ENCODE results near the gene FAM163B.

FAM163B gene

GRCh38 chr9:133538851-133539833 is 70.0 kb downstream of the FAM163B start:
- no peak for DNase-seq (ENCODE audit: low spot score)
- no peak for TF ChIP-seq CTCF (IDR thresholded peaks at IDR 0.05; ENCODE audit: extremely low read depth, missing control alignments)

GRCh38 chr9:133538176-133538575 is 71.0 kb downstream of the FAM163B start:
- DNase-seq (ENCODE audit: low spot score) = no peak
- TF ChIP-seq CTCF (IDR thresholded peaks at IDR 0.05; ENCODE audit: extremely low read depth, missing control alignments) = no peak

GRCh38 chr9:133537257-133537656 is 71.9 kb downstream of the FAM163B start:
- TF ChIP-seq CTCF (IDR thresholded peaks at IDR 0.05; ENCODE audit: extremely low read depth, missing control alignments) = no peak
- DNase-seq (ENCODE audit: low spot score) = no peak

- TF ChIP-seq CTCF (IDR thresholded peaks at IDR 0.05; ENCODE audit: extremely low read depth, missing control alignments) = no peak
- no peak for DNase-seq (ENCODE audit: low spot score)
Observed at GRCh38 chr9:133536536-133536935, 72.7 kb downstream of the FAM163B start.

- no peak for DNase-seq (ENCODE audit: low spot score)
- TF ChIP-seq CTCF (IDR thresholded peaks at IDR 0.05; ENCODE audit: extremely low read depth, missing control alignments) = no peak
Observed at GRCh38 chr9:133536080-133536479, 73.1 kb downstream of the FAM163B start.

GRCh38 chr9:133535306-133535877 is 73.8 kb downstream of the FAM163B start:
- DNase-seq (ENCODE audit: low spot score) = no peak
- TF ChIP-seq CTCF (IDR thresholded peaks at IDR 0.05; ENCODE audit: extremely low read depth, missing control alignments) = no peak
